ENCODE results near the gene HOXD4.
A peak's percentile ranks its signal among the peaks of the same experiment; 100 is the strongest.

The HOXD4 gene

DNA sequence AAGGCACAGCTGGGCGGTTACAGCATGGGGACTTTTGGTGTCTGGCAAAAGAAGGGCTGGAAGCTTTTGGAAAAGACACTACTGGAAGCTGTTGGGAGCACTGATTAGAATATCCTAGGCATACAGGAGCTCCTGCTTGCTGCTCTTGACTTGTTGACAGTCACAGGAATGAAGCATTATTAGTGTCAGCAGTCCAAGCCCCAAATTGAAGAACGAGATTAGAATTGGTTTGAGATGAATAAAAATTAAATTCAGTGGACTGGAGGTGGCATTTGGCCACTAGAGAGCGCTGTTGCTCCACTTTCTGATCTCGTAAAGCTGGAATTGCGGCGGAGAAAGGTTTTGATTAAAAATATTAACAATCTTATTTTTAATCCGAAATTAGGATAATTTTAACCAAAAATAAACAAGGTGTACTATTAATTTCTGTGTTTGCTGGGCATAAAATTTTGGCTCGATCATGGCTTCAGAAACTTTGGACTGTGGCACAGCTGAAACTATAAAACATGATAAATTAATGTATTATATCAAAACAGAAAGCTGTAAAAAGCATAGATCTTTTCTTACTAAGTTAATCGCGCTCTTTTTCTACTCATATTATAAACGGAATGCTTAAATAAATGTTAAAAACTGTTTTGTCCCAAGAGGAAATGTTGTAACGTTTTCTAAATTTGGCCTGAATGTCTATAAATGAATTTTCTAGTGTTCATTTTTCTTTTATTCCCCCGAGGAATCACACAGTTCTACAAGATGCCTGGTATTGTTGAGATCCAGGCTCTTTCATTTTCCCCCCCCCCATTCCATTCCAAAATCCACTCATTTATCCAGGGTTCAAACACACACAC, 24.2 kb upstream of the HOXD4 start:
- peak; percentile 72 for DNase-seq
- no peak for ATAC-seq

- DNase-seq (no peak), ATAC-seq (no peak)
Observed at GRCh38 chr2:176127774-176128072, 23.6 kb upstream of the HOXD4 start.

GRCh38 chr2:176128172-176128981, 23.0 kb upstream of the HOXD4 start:
- no peak for ATAC-seq
- no peak for DNase-seq

GRCh38 chr2:176128982-176129796, 22.2 kb upstream of the HOXD4 start, which contains the start of gene HOXD8:
TSS of gene HOXD8 (plus strand) at chr2:176129705. CDS start at chr2:176130367, 662 bp downstream.
- peak; percentile 28 for DNase-seq
- ATAC-seq: peak; percentile 20

DNA sequence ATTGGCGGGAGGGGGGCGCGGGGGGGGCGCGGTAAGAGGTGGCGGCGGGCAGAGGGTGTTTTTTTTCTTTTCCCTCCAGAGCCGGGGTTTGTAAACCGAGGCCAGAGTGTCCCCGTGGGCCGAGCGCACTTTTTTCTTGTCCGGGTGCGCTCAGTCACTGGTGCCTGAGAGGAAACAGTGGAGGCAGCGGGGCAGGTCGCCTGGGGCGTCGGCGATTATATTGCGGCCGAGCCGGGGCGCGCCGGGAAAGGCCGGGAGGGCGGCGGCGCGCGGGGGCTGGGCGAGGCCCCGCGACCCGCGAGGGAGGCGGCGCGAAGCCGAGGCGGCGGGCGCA, 21.6 kb upstream of the HOXD4 start:
- no peak for DNase-seq
- no peak for ATAC-seq

DNA sequence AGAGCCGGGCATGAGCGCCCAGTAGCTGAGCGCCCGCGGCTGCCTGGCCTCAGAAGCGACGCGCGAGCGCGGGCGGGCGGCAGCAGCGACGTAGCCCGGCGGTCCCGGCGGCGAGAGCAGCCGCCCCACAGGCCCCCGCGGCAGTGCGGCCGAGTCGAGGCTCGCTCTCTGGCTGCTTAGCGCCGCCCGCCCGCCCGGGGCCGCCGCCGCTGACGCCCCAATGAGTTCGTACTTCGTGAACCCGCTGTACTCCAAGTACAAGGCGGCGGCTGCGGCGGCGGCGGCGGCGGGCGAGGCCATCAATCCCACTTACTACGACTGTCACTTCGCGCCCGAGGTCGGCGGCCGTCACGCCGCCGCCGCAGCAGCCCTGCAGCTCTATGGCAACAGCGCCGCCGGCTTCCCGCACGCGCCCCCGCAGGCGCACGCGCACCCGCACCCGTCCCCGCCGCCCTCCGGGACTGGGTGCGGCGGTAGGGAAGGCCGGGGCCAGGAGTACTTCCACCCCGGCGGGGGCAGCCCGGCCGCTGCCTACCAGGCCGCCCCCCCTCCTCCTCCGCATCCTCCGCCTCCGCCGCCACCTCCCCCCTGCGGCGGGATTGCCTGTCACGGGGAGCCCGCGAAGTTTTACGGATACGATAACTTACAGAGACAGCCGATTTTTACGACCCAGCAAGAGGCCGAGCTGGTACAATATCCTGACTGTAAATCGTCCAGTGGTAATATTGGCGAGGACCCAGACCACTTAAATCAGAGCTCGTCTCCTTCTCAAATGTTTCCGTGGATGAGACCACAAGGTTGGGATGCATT, 21.0 kb upstream of the HOXD4 start:
- DNase-seq: peak; percentile 36
- peak; percentile 29 for ATAC-seq

- ATAC-seq: no peak
- no peak for DNase-seq
Observed at GRCh38 chr2:176130957-176131847, 20.1 kb upstream of the HOXD4 start.

GRCh38 chr2:176131848-176132158, 19.5 kb upstream of the HOXD4 start:
- ATAC-seq: no peak
- no peak for DNase-seq

- no peak for ATAC-seq
- no peak for DNase-seq
Observed at GRCh38 chr2:176132205-176133171, 18.9 kb upstream of the HOXD4 start.

DNA sequence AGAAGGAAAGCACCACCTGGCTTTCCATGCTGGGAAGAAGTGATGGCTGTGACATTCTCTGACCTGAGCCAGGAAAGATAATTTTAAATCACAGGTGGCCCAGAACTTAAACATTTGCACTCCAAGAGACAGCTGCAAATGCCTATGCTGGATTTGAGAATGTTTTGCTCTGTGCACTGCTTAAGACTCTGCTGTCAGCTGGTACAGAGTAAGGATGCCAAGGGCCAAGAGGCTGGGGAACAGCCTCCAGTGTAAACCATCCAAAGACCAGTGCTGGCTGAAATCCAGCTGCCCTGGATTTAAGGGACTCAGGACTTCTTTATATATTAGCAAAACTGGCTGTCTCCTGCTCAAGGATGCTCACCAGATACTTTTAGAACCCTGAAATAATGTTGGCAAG, 18.0 kb upstream of the HOXD4 start:
- ATAC-seq: no peak

GRCh38 chr2:176134035-176134434, 17.3 kb upstream of the HOXD4 start:
- ATAC-seq (no peak), DNase-seq (no peak)

More for the DNA sequence above, 18.0 kb upstream of the HOXD4 start:
- DNase-seq: no peak

- ATAC-seq (no peak), DNase-seq (no peak)
Observed at GRCh38 chr2:176135035-176135440, 16.3 kb upstream of the HOXD4 start.

GRCh38 chr2:176136374-176137251, 14.7 kb upstream of the HOXD4 start:
- ATAC-seq (no peak), DNase-seq (no peak)

- DNase-seq: no peak
- no peak for ATAC-seq
Observed at GRCh38 chr2:176137252-176137580, 14.1 kb upstream of the HOXD4 start.

GRCh38 chr2:176137906-176138305, 13.4 kb upstream of the HOXD4 start:
- DNase-seq (no peak), ATAC-seq (no peak)

GRCh38 chr2:176138526-176138922, 12.8 kb upstream of the HOXD4 start:
- DNase-seq: no peak
- ATAC-seq: no peak

GRCh38 chr2:176138923-176139660, 12.3 kb upstream of the HOXD4 start:
- no peak for ATAC-seq
- no peak for DNase-seq

All from stimulated activated naive CD8-positive, alpha-beta T cell treated with anti-CD3 and anti-CD28 coated beads, Interleukin-15, Interleukin-2, amounts not matched to agents 100 U/mL and 50 U/mL, for 24 hours (primary cell).